MM.1S (cell line): Measurements from ENCODE around the gene SNRPA.

Source experiments
- DNase-seq: peaks from one replicate; pipeline ENCODE4 v3.0.0-alpha.2; 2015
- H2AFZ ChIP-seq: fragments of 300-600 bp; sonication (generic); 2 replicates; pipeline ENCODE4 v1.6.0; 2016; ENCODE audit warnings: antibody characterized with exemption, low read length
- H3F3A ChIP-seq: fragments of 300-600 bp; sonication (generic); 2 replicates; pipeline ENCODE4 v1.6.1; 2016; ENCODE audit warnings: mild to moderate bottlenecking, antibody characterized with exemption, low read length, moderate library complexity, mixed read lengths; ENCODE audit not compliant: insufficient read depth
- H3K27ac ChIP-seq: fragments of 300-600 bp; sonication (generic); 2 replicates; pipeline ENCODE4 v1.5.1; 2016; ENCODE audit warnings: mild to moderate bottlenecking, low read length
- H3K27me3 ChIP-seq: fragments of 300-600 bp; sonication (generic); replicated peaks from 2 replicates; pipeline ENCODE4 v1.6.0; 2016; ENCODE audit warnings: low read length; ENCODE audit not compliant: insufficient read depth
- H3K36me3 ChIP-seq: fragments of 300-600 bp; sonication (generic); replicated peaks from 2 replicates; pipeline ENCODE4 v1.6.1; 2016; ENCODE audit warnings: mild to moderate bottlenecking, low read length, mixed read lengths; ENCODE audit not compliant: insufficient read depth
- H3K4me1 ChIP-seq: fragments of 300-600 bp; sonication (generic); 2 replicates; pipeline ENCODE4 v1.6.1; 2016; ENCODE audit warnings: low read length, mixed read lengths
- H3K4me2 ChIP-seq: fragments of 300-600 bp; sonication (generic); 2 replicates; pipeline ENCODE4 v1.6.0; 2016; ENCODE audit warnings: low read depth, low read length
- H3K4me3 ChIP-seq: fragments of 300-600 bp; sonication (generic); 2 replicates; pipeline ENCODE4 v1.5.1; 2016; ENCODE audit warnings: low read length, mixed read lengths
- H3K79me2 ChIP-seq: fragments of 300-600 bp; sonication (generic); 2 replicates; pipeline ENCODE4 v1.6.1; 2016; ENCODE audit warnings: mixed run types, low read length, mixed read lengths
- H3K9ac ChIP-seq: fragments of 300-600 bp; sonication (generic); 2 replicates; pipeline ENCODE4 v1.6.1; 2016; ENCODE audit warnings: low read length, mixed read lengths
- H3K9me2 ChIP-seq: fragments of 300-600 bp; sonication (generic); replicated peaks from 2 replicates; pipeline ENCODE4 v1.6.1; 2016; ENCODE audit warnings: mild to moderate bottlenecking, low read length, mixed read lengths; ENCODE audit not compliant: insufficient read depth
- H3K9me3 ChIP-seq: fragments of 300-600 bp; sonication (generic); replicated peaks from 2 replicates; pipeline ENCODE4 v1.6.1; 2016; ENCODE audit warnings: mild to moderate bottlenecking, low read length, mixed read lengths; ENCODE audit not compliant: insufficient read depth
- H4K20me1 ChIP-seq: fragments of 300-600 bp; sonication (generic); 2 replicates; pipeline ENCODE4 v1.6.1; 2016; ENCODE audit warnings: mild to moderate bottlenecking, low read length, moderate library complexity, mixed read lengths; ENCODE audit not compliant: insufficient read depth
- EZH2 ChIP-seq: fragments of 300-600 bp; sonication (generic); optimal IDR thresholded peaks from 2 replicates; pipeline ENCODE3; 2017; ENCODE audit warnings: low read depth, mild to moderate bottlenecking, antibody characterized with exemption, low read length, mixed read lengths
- EZH2phosphoT487 ChIP-seq: fragments of 300-600 bp; sonication (generic); IDR thresholded peaks from 2 replicates; pipeline ENCODE4 v1.6.1; 2018; ENCODE audit warnings: antibody characterized with exemption, low read length
- TF ChIP-seq, protein P1 (sequence below): fragments of 300-600 bp; sonication (generic); IDR thresholded peaks from 2 replicates; pipeline ENCODE4 v1.5.1; 2016; ENCODE audit warnings: antibody characterized with exemption, low read length, mixed read lengths

The SNRPA gene

DNA sequence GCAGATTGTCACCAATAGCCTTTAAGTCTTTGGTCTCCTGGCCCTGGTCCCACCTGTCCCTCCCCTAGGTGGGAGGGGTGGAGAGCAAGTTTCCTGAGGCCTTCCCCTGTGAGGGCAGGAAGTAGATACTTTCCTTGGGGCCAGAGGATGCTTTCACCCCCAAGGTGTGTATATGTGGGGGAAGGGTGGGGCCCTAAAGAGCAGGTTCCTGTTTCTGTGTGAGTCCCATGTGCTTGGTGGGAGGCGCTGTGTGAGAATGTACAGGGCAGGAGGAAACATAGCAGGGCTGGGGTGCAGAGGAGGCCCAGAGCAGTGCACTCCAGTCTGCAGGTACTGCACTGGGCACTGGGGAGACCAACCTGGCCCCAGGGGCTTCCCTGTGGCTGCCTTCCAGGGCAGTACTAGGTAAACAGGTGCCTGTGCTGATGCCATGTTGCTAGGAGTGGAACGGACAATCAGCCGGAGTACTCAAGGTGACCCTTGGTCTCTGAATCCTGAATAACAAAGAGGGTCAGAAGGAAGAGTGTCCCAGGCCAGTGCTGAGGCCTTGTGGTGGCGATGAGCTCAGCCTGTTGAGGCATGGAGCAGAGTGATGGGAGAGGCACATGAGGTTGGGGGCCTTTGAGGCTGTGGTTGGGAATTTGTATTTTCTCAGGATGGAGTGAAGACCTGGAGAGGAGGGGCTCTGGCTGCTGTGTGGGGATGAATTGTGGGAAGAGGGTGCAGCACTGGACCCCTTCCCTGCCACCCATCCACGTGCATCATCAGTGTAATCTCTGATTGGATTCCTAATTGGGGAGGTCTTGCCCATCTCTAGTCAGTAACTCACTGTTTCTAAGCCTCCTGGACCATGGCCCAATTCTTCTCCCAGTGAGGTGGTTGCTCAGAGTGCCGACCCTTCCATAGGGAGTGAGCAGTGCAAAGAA is 53.1 kb downstream of the SNRPA start:
- H2AFZ ChIP-seq = no peak overlapping the region
- no peak overlapping the region for H3K9ac ChIP-seq
- no peaks in the 10 kb centered on the region for H3K9me2 ChIP-seq
- peaks cover 25% of the 10 kb centered on the region for H3K4me1 ChIP-seq
- DNase-seq = peak; percentile 24
- no peak overlapping the region for H3K4me3 ChIP-seq
- no peaks in the 10 kb centered on the region for H3K36me3 ChIP-seq
- H3K27ac ChIP-seq = no peak overlapping the region
- no peaks in the 10 kb centered on the region for H3F3A ChIP-seq
- peaks cover 41% of the 10 kb centered on the region for H3K79me2 ChIP-seq
- no peaks in the 10 kb centered on the region for H3K27me3 ChIP-seq
- no peaks in the 10 kb centered on the region for H3K9me3 ChIP-seq
- no peak for TF ChIP-seq EZH2phosphoT487
- TF ChIP-seq EZH2 = no peak
- TF ChIP-seq, protein P1, sequence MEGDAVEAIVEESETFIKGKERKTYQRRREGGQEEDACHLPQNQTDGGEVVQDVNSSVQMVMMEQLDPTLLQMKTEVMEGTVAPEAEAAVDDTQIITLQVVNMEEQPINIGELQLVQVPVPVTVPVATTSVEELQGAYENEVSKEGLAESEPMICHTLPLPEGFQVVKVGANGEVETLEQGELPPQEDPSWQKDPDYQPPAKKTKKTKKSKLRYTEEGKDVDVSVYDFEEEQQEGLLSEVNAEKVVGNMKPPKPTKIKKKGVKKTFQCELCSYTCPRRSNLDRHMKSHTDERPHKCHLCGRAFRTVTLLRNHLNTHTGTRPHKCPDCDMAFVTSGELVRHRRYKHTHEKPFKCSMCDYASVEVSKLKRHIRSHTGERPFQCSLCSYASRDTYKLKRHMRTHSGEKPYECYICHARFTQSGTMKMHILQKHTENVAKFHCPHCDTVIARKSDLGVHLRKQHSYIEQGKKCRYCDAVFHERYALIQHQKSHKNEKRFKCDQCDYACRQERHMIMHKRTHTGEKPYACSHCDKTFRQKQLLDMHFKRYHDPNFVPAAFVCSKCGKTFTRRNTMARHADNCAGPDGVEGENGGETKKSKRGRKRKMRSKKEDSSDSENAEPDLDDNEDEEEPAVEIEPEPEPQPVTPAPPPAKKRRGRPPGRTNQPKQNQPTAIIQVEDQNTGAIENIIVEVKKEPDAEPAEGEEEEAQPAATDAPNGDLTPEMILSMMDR = no peak
- H4K20me1 ChIP-seq = no peaks in the 10 kb centered on the region; the same call in 1 of the 2 replicates
- H3K4me2 ChIP-seq = no peak overlapping the region

DNA sequence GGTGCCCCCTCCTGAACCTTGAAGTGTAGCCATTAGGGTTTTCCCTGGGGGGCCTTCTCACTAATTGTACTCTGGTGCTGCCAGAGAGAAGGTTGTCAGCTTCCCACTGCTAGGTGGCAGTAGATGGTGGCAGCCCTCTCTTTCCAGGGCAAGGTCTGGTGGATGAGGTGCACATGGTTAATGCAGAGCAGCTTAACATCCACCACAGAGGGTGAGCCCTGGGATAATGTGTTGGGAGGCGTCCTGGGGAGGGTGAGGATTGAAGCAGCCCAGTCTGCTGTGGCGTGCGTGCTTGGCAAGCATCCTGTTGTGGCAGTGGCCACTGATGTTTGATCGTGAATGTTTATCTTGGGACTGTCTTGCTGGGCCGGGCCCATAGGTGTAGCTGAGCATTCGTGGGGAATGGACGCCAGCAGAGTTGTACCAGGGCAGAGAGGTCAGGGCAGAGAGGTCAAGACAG is 53.8 kb downstream of the SNRPA start:
- Histone ChIP-seq H3F3A (no peaks in the 10 kb centered on the region), H3K9ac (no peak overlapping the region), H2AFZ (no peak overlapping the region), H3K27ac (no peak overlapping the region), H3K9me2 (no peaks in the 10 kb centered on the region), H3K9me3 (no peaks in the 10 kb centered on the region), H3K36me3 (no peaks in the 10 kb centered on the region), H4K20me1 (no peaks in the 10 kb centered on the region; the same call in 1 of the 2 replicates), H3K4me2 (no peak overlapping the region), H3K79me2 (peaks cover 36% of the 10 kb centered on the region), H3K27me3 (no peaks in the 10 kb centered on the region), H3K4me3 (no peak overlapping the region), H3K4me1 (peaks cover 25% of the 10 kb centered on the region)
- TF ChIP-seq EZH2phosphoT487 = no peak
- TF ChIP-seq, protein P1 = no peak
- DNase-seq = no peak

DNA sequence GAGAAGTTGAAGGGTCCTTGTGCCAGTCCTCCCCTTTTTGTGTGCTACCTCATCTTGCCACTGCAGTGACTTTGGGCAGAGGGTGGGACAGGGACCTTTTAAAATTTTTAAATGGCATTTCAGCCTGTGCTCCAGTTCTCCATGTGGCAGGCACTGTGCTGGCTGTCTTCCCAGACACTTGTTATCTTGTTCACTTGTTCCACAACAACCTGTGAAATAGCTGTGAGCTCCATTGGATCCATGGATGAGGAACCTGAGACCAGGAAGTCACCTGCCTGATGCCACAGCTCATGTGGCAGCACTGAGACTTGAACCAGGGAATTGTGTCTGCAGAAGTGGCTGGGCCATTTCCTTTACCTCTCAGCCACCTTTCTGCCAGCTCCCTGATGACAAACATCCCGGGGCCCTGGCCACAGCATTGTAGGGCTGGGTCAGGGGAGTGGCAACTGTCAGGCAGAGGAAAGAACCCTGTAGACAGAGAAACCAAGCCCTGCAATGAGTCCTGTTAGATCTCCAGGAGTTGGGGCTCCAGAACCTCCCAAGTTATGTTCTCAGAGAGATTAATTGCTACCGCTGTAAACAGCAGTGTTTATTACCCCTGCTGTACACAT is 54.4 kb downstream of the SNRPA start:
- Histone ChIP-seq H3K9ac (no peak overlapping the region), H3K9me3 (no peaks in the 10 kb centered on the region), H3K27ac (no peak overlapping the region), H3K4me2 (no peak overlapping the region), H3K36me3 (no peaks in the 10 kb centered on the region), H3K4me3 (no peak overlapping the region), H4K20me1 (no peaks in the 10 kb centered on the region; the same call in 1 of the 2 replicates), H3F3A (no peaks in the 10 kb centered on the region), H3K4me1 (peaks cover 25% of the 10 kb centered on the region), H3K9me2 (no peaks in the 10 kb centered on the region), H3K79me2 (peaks cover 31% of the 10 kb centered on the region), H2AFZ (no peak overlapping the region), H3K27me3 (no peaks in the 10 kb centered on the region)
- no peak for DNase-seq
- TF ChIP-seq EZH2 (no peak), EZH2phosphoT487 (no peak)
- TF ChIP-seq, protein P1 = no peak
